GM12892 (cell line): ENCODE measurements around the gene PLPP4. TPM values are rescaled to one million over a fixed set of nuclear protein-coding genes. Genes with fewer than 3 reads are reported as not detected.

Source experiments
- DNase-seq: peaks from one replicate; pipeline ENCODE4 v3.0.0; 2011; ENCODE audit not compliant: insufficient read length
- FAIRE-seq: peaks from 2 replicates; lab custom pipeline; 2011; peaks lifted over from hg19 to GRCh38; lab: Jason Lieb, UNC
- POLR2A ChIP-seq: IDR thresholded peaks from 2 replicates; pipeline ENCODE4 v1.6.1; 2011; ENCODE audit warnings: low read depth, low read length, control low read depth
- POLR2AphosphoS5 ChIP-seq: IDR thresholded peaks from 2 replicates; pipeline ENCODE4 v1.6.1; 2011; ENCODE audit warnings: low read depth, low read length, control low read depth
- TAF1 ChIP-seq: IDR thresholded peaks from 2 replicates; pipeline ENCODE4 v1.6.1; 2011; ENCODE audit warnings: low read depth, mild to moderate bottlenecking, control low read depth, low read length, borderline replicate concordance
- polyA plus RNA-seq: library from polyadenylated mRNA; unstranded; fragments of >200 nt; gene quantifications from one replicate; pipeline ENCODE4 v1.2.1, GENCODE V29; 2012; ENCODE audit warnings: missing spikeins, inconsistent platforms; ENCODE audit not compliant: missing spikeins

Gene PLPP4
- polyA plus RNA-seq = not detected

GRCh38 chr10:120456626-120457430 lies at the start of gene PLPP4:
Gene PLPP4 (plus strand): TSS chr10:120457227. CDS start chr10:120457306, 79 bp downstream.
- DNase-seq = no peak
- no peak for FAIRE-seq
- TF ChIP-seq TAF1 (no peak), POLR2A (no peak), POLR2AphosphoS5 (no peak)

GRCh38 chr10:120409816-120410215 lies 47.2 kb upstream of the PLPP4 start:
- TF ChIP-seq TAF1 (no peak), POLR2A (no peak), POLR2AphosphoS5 (no peak)
- DNase-seq (no peak), FAIRE-seq (no peak)

GRCh38 chr10:120414946-120415345 lies 42.1 kb upstream of the PLPP4 start:
- FAIRE-seq = no peak

GRCh38 chr10:120415709-120416330 lies 41.2 kb upstream of the PLPP4 start:
- TF ChIP-seq TAF1 (no peak), POLR2A (no peak), POLR2AphosphoS5 (no peak)
- DNase-seq (no peak), FAIRE-seq (no peak)

More at GRCh38 chr10:120414946-120415345, 42.1 kb upstream of the PLPP4 start:
- TF ChIP-seq POLR2AphosphoS5 (no peak), POLR2A (no peak), TAF1 (no peak)
- DNase-seq = no peak

- DNase-seq = no peak
- TF ChIP-seq POLR2A (no peak), TAF1 (no peak), POLR2AphosphoS5 (no peak)
- FAIRE-seq = no peak
Measured at GRCh38 chr10:120420421-120420820, 36.6 kb upstream of the PLPP4 start.

- no peak for TF ChIP-seq POLR2AphosphoS5
- TF ChIP-seq POLR2A = no peak
- no peak for TF ChIP-seq TAF1
- FAIRE-seq (no peak), DNase-seq (no peak)
Measured at GRCh38 chr10:120421250-120421649, 35.8 kb upstream of the PLPP4 start.

- FAIRE-seq (no peak), DNase-seq (no peak)
- TF ChIP-seq POLR2A (no peak), TAF1 (no peak), POLR2AphosphoS5 (no peak)
Measured at GRCh38 chr10:120422457-120422856, 34.6 kb upstream of the PLPP4 start.

GRCh38 chr10:120423431-120424197 lies 33.4 kb upstream of the PLPP4 start:
- no peak for FAIRE-seq
- no peak for TF ChIP-seq POLR2AphosphoS5
- TF ChIP-seq TAF1 = no peak
- no peak for TF ChIP-seq POLR2A
- peak; percentile 19 for DNase-seq

- FAIRE-seq (no peak), DNase-seq (no peak)
- no peak for TF ChIP-seq TAF1
- no peak for TF ChIP-seq POLR2A
- TF ChIP-seq POLR2AphosphoS5 = no peak
Measured at GRCh38 chr10:120424198-120424464, 32.9 kb upstream of the PLPP4 start.

GRCh38 chr10:120426306-120426705 lies 30.7 kb upstream of the PLPP4 start:
- no peak for DNase-seq
- no peak for FAIRE-seq
- TF ChIP-seq POLR2A = no peak
- TF ChIP-seq POLR2AphosphoS5 = no peak
- TF ChIP-seq TAF1 = no peak

GRCh38 chr10:120428754-120429153 lies 28.3 kb upstream of the PLPP4 start:
- DNase-seq (no peak), FAIRE-seq (no peak)
- TF ChIP-seq POLR2A (no peak), POLR2AphosphoS5 (no peak), TAF1 (no peak)

GRCh38 chr10:120429395-120429794 lies 27.6 kb upstream of the PLPP4 start:
- no peak for TF ChIP-seq TAF1
- TF ChIP-seq POLR2AphosphoS5 = no peak
- no peak for TF ChIP-seq POLR2A
- DNase-seq (no peak), FAIRE-seq (no peak)
